Glutamatergic neuron (in vitro differentiated cells): ENCODE results near the gene SLC52A3. TPM values are rescaled to one million over a fixed set of nuclear protein-coding genes. Genes with fewer than 3 reads are reported as not detected.

ENCODE experiments used
- DNase-seq: peaks from one replicate; pipeline ENCODE4 v3.0.0; 2022
- H3K27ac Mint-ChIP-seq: one replicate; pipeline ENCODE4 v1.8.0; 2020; ENCODE audit warnings: mild to moderate bottlenecking, mixed read lengths, inconsistent platforms; ENCODE audit not compliant: unreplicated experiment
- H3K27me3 Mint-ChIP-seq: one replicate; pipeline ENCODE4 v1.8.0; 2020; ENCODE audit warnings: mild to moderate bottlenecking, moderate library complexity, mixed read lengths, inconsistent platforms; ENCODE audit not compliant: unreplicated experiment
- H3K36me3 Mint-ChIP-seq: one replicate; pipeline ENCODE4 v1.8.0; 2020; ENCODE audit warnings: mild to moderate bottlenecking, mixed read lengths, inconsistent platforms; ENCODE audit not compliant: unreplicated experiment
- H3K4me1 Mint-ChIP-seq: one replicate; pipeline ENCODE4 v1.8.0; 2020; ENCODE audit warnings: mild to moderate bottlenecking, low read depth, mixed read lengths, inconsistent platforms; ENCODE audit not compliant: unreplicated experiment
- H3K4me3 Mint-ChIP-seq: one replicate; pipeline ENCODE4 v1.8.0; 2020; ENCODE audit warnings: mild to moderate bottlenecking, mixed read lengths, inconsistent platforms; ENCODE audit not compliant: unreplicated experiment
- H3K9me3 Mint-ChIP-seq: one replicate; pipeline ENCODE4 v1.8.0; 2020; ENCODE audit warnings: mild to moderate bottlenecking, moderate library complexity, mixed read lengths, inconsistent platforms; ENCODE audit not compliant: unreplicated experiment
- total RNA-seq: library from RNA; stranded (reverse); fragmentation: NEBNext Ultra II Directional; extraction: Animal tissue kit (Norgen Biotek cat#: 25700); gene quantifications from one replicate; pipeline ENCODE4 v1.2.1, GENCODE V29; 2021; ENCODE audit not compliant: unreplicated experiment
- TF ChIP-seq, protein P1 (sequence below): fragments of 200-600 bp; sonication (generic); IDR thresholded peaks from one replicate; pipeline ENCODE4 v1.5.0; 2021; ENCODE audit not compliant: partially characterized antibody, unreplicated experiment

The SLC52A3 gene
- total RNA-seq, 1 donor from 2014 or later, result not detected

- Mint-ChIP-seq H3K4me1 (no peaks in the 10 kb centered on the region), H3K9me3 (peaks cover 4% of the 10 kb centered on the region), H3K27ac (no peak overlapping the region), H3K4me3 (no peak overlapping the region), H3K36me3 (peaks cover 17% of the 10 kb centered on the region), H3K27me3 (no peaks in the 10 kb centered on the region)
- TF ChIP-seq, protein P1, sequence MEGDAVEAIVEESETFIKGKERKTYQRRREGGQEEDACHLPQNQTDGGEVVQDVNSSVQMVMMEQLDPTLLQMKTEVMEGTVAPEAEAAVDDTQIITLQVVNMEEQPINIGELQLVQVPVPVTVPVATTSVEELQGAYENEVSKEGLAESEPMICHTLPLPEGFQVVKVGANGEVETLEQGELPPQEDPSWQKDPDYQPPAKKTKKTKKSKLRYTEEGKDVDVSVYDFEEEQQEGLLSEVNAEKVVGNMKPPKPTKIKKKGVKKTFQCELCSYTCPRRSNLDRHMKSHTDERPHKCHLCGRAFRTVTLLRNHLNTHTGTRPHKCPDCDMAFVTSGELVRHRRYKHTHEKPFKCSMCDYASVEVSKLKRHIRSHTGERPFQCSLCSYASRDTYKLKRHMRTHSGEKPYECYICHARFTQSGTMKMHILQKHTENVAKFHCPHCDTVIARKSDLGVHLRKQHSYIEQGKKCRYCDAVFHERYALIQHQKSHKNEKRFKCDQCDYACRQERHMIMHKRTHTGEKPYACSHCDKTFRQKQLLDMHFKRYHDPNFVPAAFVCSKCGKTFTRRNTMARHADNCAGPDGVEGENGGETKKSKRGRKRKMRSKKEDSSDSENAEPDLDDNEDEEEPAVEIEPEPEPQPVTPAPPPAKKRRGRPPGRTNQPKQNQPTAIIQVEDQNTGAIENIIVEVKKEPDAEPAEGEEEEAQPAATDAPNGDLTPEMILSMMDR, result no peak
- DNase-seq, result no peak
Observed at GRCh38 chr20:742156-742555, 26.1 kb downstream of the SLC52A3 start.

GRCh38 chr20:741620-742019 is 26.7 kb downstream of the SLC52A3 start:
- Mint-ChIP-seq H3K36me3 (peaks cover 17% of the 10 kb centered on the region), H3K4me3 (no peak overlapping the region), H3K9me3 (peaks cover 4% of the 10 kb centered on the region), H3K4me1 (no peaks in the 10 kb centered on the region), H3K27me3 (no peaks in the 10 kb centered on the region), H3K27ac (no peak overlapping the region)
- TF ChIP-seq, protein P1, result no peak
- DNase-seq, result no peak

DNA sequence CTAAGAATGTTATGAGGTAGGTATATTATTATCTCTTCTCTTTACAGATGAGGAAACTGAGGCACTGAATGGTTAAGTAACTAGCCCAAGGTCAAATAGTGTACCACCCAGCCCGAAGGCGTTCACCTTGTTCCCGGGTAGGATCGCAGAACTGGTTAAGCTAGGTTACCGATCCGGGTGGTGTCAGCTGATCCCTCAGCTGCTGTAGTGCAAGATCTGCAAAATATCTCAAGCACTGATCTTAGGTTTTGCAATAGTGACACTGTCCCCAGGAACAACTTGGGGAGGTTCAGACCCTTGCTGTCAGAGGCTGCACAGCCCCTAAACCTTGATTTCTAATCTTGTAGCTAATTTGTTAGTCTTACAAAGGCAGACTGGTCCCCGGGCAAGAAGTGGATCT is 28.1 kb downstream of the SLC52A3 start:
- Mint-ChIP-seq H3K27ac (no peak overlapping the region), H3K4me3 (no peak overlapping the region), H3K36me3 (peaks cover 9% of the 10 kb centered on the region), H3K9me3 (peaks cover 4% of the 10 kb centered on the region), H3K4me1 (no peaks in the 10 kb centered on the region), H3K27me3 (no peaks in the 10 kb centered on the region)
- TF ChIP-seq, protein P1, result no peak
- DNase-seq, result no peak

- H3K4me3 Mint-ChIP-seq, result no peak overlapping the region
- TF ChIP-seq, protein P1, result no peak
Observed at GRCh38 chr20:739736-740135, 28.6 kb downstream of the SLC52A3 start.

DNA sequence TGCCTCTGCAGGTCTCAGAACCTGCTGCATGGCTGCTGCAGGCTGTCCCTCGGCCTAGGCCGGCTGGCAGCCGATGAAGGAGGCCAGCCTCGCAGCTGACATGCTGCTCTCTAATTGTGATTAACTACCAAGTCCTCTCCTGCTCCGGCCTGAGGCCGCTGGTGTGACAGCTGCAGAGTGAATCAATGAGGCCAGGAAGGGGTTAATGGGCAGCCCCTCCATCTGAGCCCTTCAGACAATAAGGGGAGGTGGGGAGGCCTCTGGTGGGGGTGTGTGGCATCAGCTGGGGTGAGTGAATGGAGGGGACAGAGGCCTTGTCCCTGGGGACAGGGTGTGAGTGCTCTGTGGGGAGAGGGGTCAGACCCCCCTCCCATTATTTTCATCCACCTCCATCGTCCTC is 34.4 kb downstream of the SLC52A3 start:
- DNase-seq, result peak; percentile 70
- H3K4me3 Mint-ChIP-seq, result peak overlapping the region; percentile 65
- H3K9me3 Mint-ChIP-seq, result peaks cover 9% of the 10 kb centered on the region
- H3K27ac Mint-ChIP-seq, result peak overlapping the region; percentile 88
- peaks cover 23% of the 10 kb centered on the region for H3K4me1 Mint-ChIP-seq
- H3K27me3 Mint-ChIP-seq, result peaks cover 9% of the 10 kb centered on the region
- H3K36me3 Mint-ChIP-seq, result no peaks in the 10 kb centered on the region
- TF ChIP-seq, protein P1, result no peak

More at GRCh38 chr20:739736-740135, 28.6 kb downstream of the SLC52A3 start:
- Mint-ChIP-seq H3K27ac (no peak overlapping the region), H3K27me3 (no peaks in the 10 kb centered on the region), H3K4me1 (no peaks in the 10 kb centered on the region), H3K36me3 (peaks cover 7% of the 10 kb centered on the region), H3K9me3 (peaks cover 2% of the 10 kb centered on the region)
- no peak for DNase-seq
